ENCODE measurements around the gene AKT2. TPM values are rescaled to one million over a fixed set of nuclear protein-coding genes. Genes with fewer than 3 reads are reported as not detected.
"Not testable (repeated sequence)": the region's sequence is repeated elsewhere in the genome, so short reads cannot be mapped to it uniquely, and the experiment has no call there.

The AKT2 gene
- total RNA-seq, 1 donor from 2014 or later = 127 TPM

DNA sequence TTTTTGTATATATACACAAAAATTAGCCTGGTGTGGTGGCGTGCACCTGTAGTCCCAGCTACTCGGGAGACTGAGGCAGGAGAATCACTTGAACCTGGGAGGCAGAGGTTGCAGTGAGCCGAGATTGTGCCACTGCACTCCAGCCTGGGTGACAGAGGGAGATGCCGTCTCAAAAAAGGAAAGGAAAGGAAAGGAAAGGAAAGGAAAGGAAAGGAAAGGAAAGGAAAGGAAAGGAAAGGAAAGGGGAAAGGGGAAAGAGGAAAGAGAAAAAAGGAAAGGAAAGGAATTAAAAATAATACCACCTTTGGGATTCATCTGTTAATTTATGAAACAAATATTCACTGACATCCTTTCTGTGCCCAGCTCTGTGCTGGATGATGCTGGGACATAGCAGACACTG, 66.1 kb downstream of the AKT2 start:
- not testable (repeated sequence) for H3K27ac ChIP-seq (ENCODE audit: low read depth, low read length); H3K36me3 ChIP-seq (ENCODE audit: insufficient read depth, low read length); H3K9me3 ChIP-seq (ENCODE audit: insufficient read depth, low read depth, low read length); H3K79me2 ChIP-seq (ENCODE audit: insufficient read depth, low read length); H4K20me1 ChIP-seq (ENCODE audit: insufficient read depth, low read length); H3K4me3 Mint-ChIP-seq (ENCODE audit: unreplicated experiment); H3K4me3 ChIP-seq (ENCODE audit: insufficient read depth, low read depth, low read length); H3K36me3 Mint-ChIP-seq (ENCODE audit: low read depth, unreplicated experiment); DNase-seq (ENCODE audit: low read depth); FAIRE-seq; H3K27ac Mint-ChIP-seq (ENCODE audit: unreplicated experiment); H2AFZ ChIP-seq (ENCODE audit: low read depth, low read length); H3K9me3 Mint-ChIP-seq (ENCODE audit: unreplicated experiment)
- peaks cover 12% of the 10 kb centered on the region for H3K4me1 ChIP-seq (ENCODE audit: insufficient read depth, low read length)
- peak overlapping the region; percentile 12 for H3K9ac ChIP-seq (ENCODE audit: low read length)
- H3K27me3 ChIP-seq (ENCODE audit: insufficient read depth, low read length) = peaks cover 18% of the 10 kb centered on the region
- peak overlapping the region; percentile 78 for H3K4me2 ChIP-seq (ENCODE audit: low read length)
- H3K4me1 Mint-ChIP-seq (ENCODE audit: low read depth, unreplicated experiment) = peaks cover 12% of the 10 kb centered on the region
- peaks cover 20% of the 10 kb centered on the region for H3K27me3 Mint-ChIP-seq (ENCODE audit: low read depth, unreplicated experiment)

DNA sequence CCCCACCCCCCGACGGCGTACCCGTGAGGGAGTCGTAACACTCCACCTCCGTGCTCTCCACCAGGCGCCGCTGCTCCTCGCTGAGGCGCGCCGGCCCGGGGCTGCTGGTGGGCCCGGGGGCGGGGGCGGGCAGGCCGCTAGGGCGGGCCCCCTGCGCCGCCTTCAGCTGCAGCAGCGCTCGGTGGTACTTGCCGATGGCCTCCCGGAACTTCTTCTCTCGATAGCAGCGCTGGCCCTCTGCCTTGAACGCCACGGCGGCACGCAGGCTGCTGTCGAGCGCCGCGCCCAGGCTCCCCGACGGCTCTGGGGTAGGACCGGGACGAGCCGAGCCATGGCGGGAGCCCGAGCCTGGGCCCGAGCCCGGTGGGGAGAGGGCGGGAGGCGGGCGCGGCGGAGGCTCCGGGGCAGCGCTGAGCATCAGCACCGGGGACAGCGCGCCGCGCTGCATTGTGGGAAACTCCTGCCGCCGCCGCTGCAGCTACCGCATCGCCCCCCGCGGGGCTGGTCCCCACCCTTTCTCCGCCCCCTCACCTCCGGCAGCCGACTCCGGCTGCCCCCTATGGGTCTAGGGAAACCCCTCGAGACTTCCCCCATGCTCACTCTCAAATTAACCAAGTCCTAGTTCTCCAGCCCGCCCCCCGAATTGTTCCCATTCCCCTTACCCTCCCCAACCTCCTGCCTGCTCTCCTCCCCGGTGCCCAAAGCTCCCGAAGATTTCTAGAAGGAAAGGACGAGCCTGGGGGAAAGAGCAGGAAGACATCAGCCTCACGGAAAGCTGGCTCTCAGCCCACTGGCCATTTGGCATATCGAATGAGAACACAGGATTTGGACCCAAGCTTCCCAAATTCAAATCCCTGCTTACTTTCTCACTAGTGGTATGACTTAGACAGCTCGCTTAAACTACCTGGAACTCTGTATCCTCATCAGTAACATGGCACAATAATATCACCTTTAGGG, 66.9 kb downstream of the AKT2 start, which contains the start of gene TTC9B:
Gene TTC9B (minus strand): TSS at position 451 of the 957 bp plus-strand sequence. CDS start 3 bp downstream, at position 448.
- no peak within 1 kb of the TSS for H3K4me3 ChIP-seq (ENCODE audit: insufficient read depth, low read depth, low read length)
- H3K9ac ChIP-seq (ENCODE audit: low read length) = peak within 1 kb of the TSS; percentile 12
- peak within 1 kb of the TSS; percentile 78 for H3K4me2 ChIP-seq (ENCODE audit: low read length)
- TF ChIP-seq, protein P1, sequence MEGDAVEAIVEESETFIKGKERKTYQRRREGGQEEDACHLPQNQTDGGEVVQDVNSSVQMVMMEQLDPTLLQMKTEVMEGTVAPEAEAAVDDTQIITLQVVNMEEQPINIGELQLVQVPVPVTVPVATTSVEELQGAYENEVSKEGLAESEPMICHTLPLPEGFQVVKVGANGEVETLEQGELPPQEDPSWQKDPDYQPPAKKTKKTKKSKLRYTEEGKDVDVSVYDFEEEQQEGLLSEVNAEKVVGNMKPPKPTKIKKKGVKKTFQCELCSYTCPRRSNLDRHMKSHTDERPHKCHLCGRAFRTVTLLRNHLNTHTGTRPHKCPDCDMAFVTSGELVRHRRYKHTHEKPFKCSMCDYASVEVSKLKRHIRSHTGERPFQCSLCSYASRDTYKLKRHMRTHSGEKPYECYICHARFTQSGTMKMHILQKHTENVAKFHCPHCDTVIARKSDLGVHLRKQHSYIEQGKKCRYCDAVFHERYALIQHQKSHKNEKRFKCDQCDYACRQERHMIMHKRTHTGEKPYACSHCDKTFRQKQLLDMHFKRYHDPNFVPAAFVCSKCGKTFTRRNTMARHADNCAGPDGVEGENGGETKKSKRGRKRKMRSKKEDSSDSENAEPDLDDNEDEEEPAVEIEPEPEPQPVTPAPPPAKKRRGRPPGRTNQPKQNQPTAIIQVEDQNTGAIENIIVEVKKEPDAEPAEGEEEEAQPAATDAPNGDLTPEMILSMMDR (IDR thresholded peaks at IDR 0.05; ENCODE audit: insufficient read depth, low read depth, low read length) = no peak
- TF ChIP-seq EZH2 (IDR thresholded peaks at IDR 0.05; ENCODE audit: insufficient read depth, low read length) = peak; percentile 27
- H3K27ac Mint-ChIP-seq (ENCODE audit: unreplicated experiment) = no peak within 1 kb of the TSS
- H3K79me2 ChIP-seq (ENCODE audit: insufficient read depth, low read length) = no peaks in the 10 kb centered on the region
- FAIRE-seq (no peak), DNase-seq (ENCODE audit: low read depth) (no peak)
- no peak within 1 kb of the TSS for H2AFZ ChIP-seq (ENCODE audit: low read depth, low read length)
- peaks cover 18% of the 10 kb centered on the region for H3K27me3 ChIP-seq (ENCODE audit: insufficient read depth, low read length)
- H3K4me1 Mint-ChIP-seq (ENCODE audit: low read depth, unreplicated experiment) = peaks cover 12% of the 10 kb centered on the region
- no peaks in the 10 kb centered on the region for H3K9me3 ChIP-seq (ENCODE audit: insufficient read depth, low read depth, low read length)
- H3K27me3 Mint-ChIP-seq (ENCODE audit: low read depth, unreplicated experiment) = peaks cover 20% of the 10 kb centered on the region
- peaks cover 5% of the 10 kb centered on the region for H4K20me1 ChIP-seq (ENCODE audit: insufficient read depth, low read length)
- peaks cover 5% of the 10 kb centered on the region for H3K36me3 Mint-ChIP-seq (ENCODE audit: low read depth, unreplicated experiment)
- no peak within 1 kb of the TSS for H3K4me3 Mint-ChIP-seq (ENCODE audit: unreplicated experiment)
- no peak within 1 kb of the TSS for H3K27ac ChIP-seq (ENCODE audit: low read depth, low read length)
- H3K36me3 ChIP-seq (ENCODE audit: insufficient read depth, low read length) = no peaks in the 10 kb centered on the region
- H3K4me1 ChIP-seq (ENCODE audit: insufficient read depth, low read length) = peaks cover 12% of the 10 kb centered on the region
- peaks cover 3% of the 10 kb centered on the region for H3K9me3 Mint-ChIP-seq (ENCODE audit: unreplicated experiment)

GRCh38 chr19:40217027-40217810, 67.9 kb downstream of the AKT2 start:
- Mint-ChIP-seq H3K4me3 (ENCODE audit: unreplicated experiment) (no peak overlapping the region), H3K27me3 (ENCODE audit: low read depth, unreplicated experiment) (peaks cover 20% of the 10 kb centered on the region), H3K36me3 (ENCODE audit: low read depth, unreplicated experiment) (peaks cover 5% of the 10 kb centered on the region), H3K27ac (ENCODE audit: unreplicated experiment) (no peak overlapping the region), H3K9me3 (ENCODE audit: unreplicated experiment) (peaks cover 3% of the 10 kb centered on the region), H3K4me1 (ENCODE audit: low read depth, unreplicated experiment) (peaks cover 12% of the 10 kb centered on the region)
- peak; percentile 17 for TF ChIP-seq EZH2 (IDR thresholded peaks at IDR 0.05; ENCODE audit: insufficient read depth, low read length)
- TF ChIP-seq, protein P1 (IDR thresholded peaks at IDR 0.05; ENCODE audit: insufficient read depth, low read depth, low read length) = no peak
- Histone ChIP-seq H3K9me3 (ENCODE audit: insufficient read depth, low read depth, low read length) (no peaks in the 10 kb centered on the region), H3K27ac (ENCODE audit: low read depth, low read length) (no peak overlapping the region), H3K27me3 (ENCODE audit: insufficient read depth, low read length) (peaks cover 18% of the 10 kb centered on the region), H3K9ac (ENCODE audit: low read length) (no peak overlapping the region), H3K4me2 (ENCODE audit: low read length) (no peak overlapping the region), H2AFZ (ENCODE audit: low read depth, low read length) (no peak overlapping the region), H3K4me3 (ENCODE audit: insufficient read depth, low read depth, low read length) (no peak overlapping the region), H4K20me1 (ENCODE audit: insufficient read depth, low read length) (peaks cover 5% of the 10 kb centered on the region), H3K36me3 (ENCODE audit: insufficient read depth, low read length) (no peaks in the 10 kb centered on the region), H3K4me1 (ENCODE audit: insufficient read depth, low read length) (peaks cover 12% of the 10 kb centered on the region), H3K79me2 (ENCODE audit: insufficient read depth, low read length) (no peaks in the 10 kb centered on the region)
- DNase-seq (ENCODE audit: low read depth) (no peak), FAIRE-seq (no peak)
